Neural cell (in vitro differentiated cells): ENCODE results near the gene UGP2.

ENCODE experiments used
- EZH2 ChIP-seq: fragments of 200-600, 300-800 bp; shearing (Covaris generic), sonication (generic); IDR thresholded peaks from 2 replicates; pipeline ENCODE4 v1.6.1; 2014; ENCODE audit warnings: antibody characterized with exemption, low read length, borderline replicate concordance, mild to moderate bottlenecking; ENCODE audit not compliant: insufficient read depth, poor library complexity, severe bottlenecking
- POLR2AphosphoS5 ChIP-seq: IDR thresholded peaks from 2 replicates; pipeline ENCODE4 v1.6.1; 2012
- RAD21 ChIP-seq: fragments of 450-650 bp; conservative IDR thresholded peaks from 2 replicates; pipeline ENCODE4 v1.6.1; 2014; ENCODE audit warnings: antibody characterized with exemption, mild to moderate bottlenecking, moderate library complexity
- SMC3 ChIP-seq: fragments of 450-650 bp; conservative IDR thresholded peaks from 2 replicates; pipeline ENCODE4 v1.6.1; 2014; ENCODE audit warnings: antibody characterized with exemption, mild to moderate bottlenecking, moderate library complexity; ENCODE audit not compliant: poor library complexity
- TF ChIP-seq, protein P1 (sequence below): fragments of 450-650 bp; IDR thresholded peaks from 2 replicates; pipeline ENCODE4 v1.5.1; 2014; ENCODE audit warnings: antibody characterized with exemption, mild to moderate bottlenecking, moderate library complexity; ENCODE audit not compliant: poor library complexity, severe bottlenecking

- TF ChIP-seq EZH2, result no peak
- TF ChIP-seq, protein P1, sequence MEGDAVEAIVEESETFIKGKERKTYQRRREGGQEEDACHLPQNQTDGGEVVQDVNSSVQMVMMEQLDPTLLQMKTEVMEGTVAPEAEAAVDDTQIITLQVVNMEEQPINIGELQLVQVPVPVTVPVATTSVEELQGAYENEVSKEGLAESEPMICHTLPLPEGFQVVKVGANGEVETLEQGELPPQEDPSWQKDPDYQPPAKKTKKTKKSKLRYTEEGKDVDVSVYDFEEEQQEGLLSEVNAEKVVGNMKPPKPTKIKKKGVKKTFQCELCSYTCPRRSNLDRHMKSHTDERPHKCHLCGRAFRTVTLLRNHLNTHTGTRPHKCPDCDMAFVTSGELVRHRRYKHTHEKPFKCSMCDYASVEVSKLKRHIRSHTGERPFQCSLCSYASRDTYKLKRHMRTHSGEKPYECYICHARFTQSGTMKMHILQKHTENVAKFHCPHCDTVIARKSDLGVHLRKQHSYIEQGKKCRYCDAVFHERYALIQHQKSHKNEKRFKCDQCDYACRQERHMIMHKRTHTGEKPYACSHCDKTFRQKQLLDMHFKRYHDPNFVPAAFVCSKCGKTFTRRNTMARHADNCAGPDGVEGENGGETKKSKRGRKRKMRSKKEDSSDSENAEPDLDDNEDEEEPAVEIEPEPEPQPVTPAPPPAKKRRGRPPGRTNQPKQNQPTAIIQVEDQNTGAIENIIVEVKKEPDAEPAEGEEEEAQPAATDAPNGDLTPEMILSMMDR, result no peak
- no peak for TF ChIP-seq POLR2AphosphoS5
- TF ChIP-seq RAD21, result no peak
- no peak for TF ChIP-seq SMC3
These were observed 10.1 kb downstream of the UGP2 start for GRCh38 chr2:63851691-63852311.
